ENCODE results near the gene PALLD.

GRCh38 chr4:168564023-168564422 lies 67.2 kb downstream of the PALLD start:
- TF ChIP-seq, protein P1, sequence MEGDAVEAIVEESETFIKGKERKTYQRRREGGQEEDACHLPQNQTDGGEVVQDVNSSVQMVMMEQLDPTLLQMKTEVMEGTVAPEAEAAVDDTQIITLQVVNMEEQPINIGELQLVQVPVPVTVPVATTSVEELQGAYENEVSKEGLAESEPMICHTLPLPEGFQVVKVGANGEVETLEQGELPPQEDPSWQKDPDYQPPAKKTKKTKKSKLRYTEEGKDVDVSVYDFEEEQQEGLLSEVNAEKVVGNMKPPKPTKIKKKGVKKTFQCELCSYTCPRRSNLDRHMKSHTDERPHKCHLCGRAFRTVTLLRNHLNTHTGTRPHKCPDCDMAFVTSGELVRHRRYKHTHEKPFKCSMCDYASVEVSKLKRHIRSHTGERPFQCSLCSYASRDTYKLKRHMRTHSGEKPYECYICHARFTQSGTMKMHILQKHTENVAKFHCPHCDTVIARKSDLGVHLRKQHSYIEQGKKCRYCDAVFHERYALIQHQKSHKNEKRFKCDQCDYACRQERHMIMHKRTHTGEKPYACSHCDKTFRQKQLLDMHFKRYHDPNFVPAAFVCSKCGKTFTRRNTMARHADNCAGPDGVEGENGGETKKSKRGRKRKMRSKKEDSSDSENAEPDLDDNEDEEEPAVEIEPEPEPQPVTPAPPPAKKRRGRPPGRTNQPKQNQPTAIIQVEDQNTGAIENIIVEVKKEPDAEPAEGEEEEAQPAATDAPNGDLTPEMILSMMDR (IDR thresholded peaks at IDR 0.05): no peak
- TF ChIP-seq, protein P2, sequence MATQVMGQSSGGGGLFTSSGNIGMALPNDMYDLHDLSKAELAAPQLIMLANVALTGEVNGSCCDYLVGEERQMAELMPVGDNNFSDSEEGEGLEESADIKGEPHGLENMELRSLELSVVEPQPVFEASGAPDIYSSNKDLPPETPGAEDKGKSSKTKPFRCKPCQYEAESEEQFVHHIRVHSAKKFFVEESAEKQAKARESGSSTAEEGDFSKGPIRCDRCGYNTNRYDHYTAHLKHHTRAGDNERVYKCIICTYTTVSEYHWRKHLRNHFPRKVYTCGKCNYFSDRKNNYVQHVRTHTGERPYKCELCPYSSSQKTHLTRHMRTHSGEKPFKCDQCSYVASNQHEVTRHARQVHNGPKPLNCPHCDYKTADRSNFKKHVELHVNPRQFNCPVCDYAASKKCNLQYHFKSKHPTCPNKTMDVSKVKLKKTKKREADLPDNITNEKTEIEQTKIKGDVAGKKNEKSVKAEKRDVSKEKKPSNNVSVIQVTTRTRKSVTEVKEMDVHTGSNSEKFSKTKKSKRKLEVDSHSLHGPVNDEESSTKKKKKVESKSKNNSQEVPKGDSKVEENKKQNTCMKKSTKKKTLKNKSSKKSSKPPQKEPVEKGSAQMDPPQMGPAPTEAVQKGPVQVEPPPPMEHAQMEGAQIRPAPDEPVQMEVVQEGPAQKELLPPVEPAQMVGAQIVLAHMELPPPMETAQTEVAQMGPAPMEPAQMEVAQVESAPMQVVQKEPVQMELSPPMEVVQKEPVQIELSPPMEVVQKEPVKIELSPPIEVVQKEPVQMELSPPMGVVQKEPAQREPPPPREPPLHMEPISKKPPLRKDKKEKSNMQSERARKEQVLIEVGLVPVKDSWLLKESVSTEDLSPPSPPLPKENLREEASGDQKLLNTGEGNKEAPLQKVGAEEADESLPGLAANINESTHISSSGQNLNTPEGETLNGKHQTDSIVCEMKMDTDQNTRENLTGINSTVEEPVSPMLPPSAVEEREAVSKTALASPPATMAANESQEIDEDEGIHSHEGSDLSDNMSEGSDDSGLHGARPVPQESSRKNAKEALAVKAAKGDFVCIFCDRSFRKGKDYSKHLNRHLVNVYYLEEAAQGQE (IDR thresholded peaks at IDR 0.05; ENCODE audit: insufficient read depth in 1 of 2, low read depth in 2 of 2, low read length in 1 of 2): no peak

All from Panc1 (cell line).